Glomerular endothelial cell (primary cell): Measurements from ENCODE around the gene TBC1D24. TPM values are rescaled to one million over a fixed set of nuclear protein-coding genes. Genes with fewer than 3 reads are reported as not detected.
"Not testable (repeated sequence)": the region's sequence is repeated elsewhere in the genome, so short reads cannot be mapped to it uniquely, and the experiment has no call there.

Experiments
- DNase-seq: peaks from one replicate; pipeline ENCODE4 v3.0.0-alpha.2; 2011; ENCODE audit warnings: low read depth, low spot score; ENCODE audit errors: extremely low read depth
- total RNA-seq: library from RNA; depleted of rRNA; stranded (reverse); fragments of >200 nt; gene quantifications from 2 replicates; pipeline ENCODE4 v1.2.3, GENCODE V29; 2015

The TBC1D24 gene
- total RNA-seq, 1 donor from 2014 or later, result 19.7 TPM

GRCh38 chr16:2554709-2555425 is 79.9 kb downstream of the TBC1D24 start:
- not testable (repeated sequence) for DNase-seq

Other genes starting within 250 kb of the TBC1D24 start
- gene DNASE1L2, start 238.7 kb upstream of the TBC1D24 start, total RNA-seq, result 0.10 and 0.82 TPM in 2 replicates
- gene ECI1, start 223.5 kb upstream of the TBC1D24 start, total RNA-seq, result 37.2 and 37.6 TPM in 2 replicates
- 183 and 192 TPM in 2 replicates for gene RNPS1, start 207.0 kb upstream of the TBC1D24 start, total RNA-seq
- gene ABCA3, start 134.4 kb upstream of the TBC1D24 start, total RNA-seq, result 57.2 and 79.5 TPM in 2 replicates
- gene CCNF, start 45.7 kb upstream of the TBC1D24 start, total RNA-seq, result 8.4 and 15.5 TPM in 2 replicates
- 12.1 and 16.1 TPM in 2 replicates for gene TEDC2, start 15.0 kb upstream of the TBC1D24 start, total RNA-seq
- gene NTN3, start 3.8 kb upstream of the TBC1D24 start, total RNA-seq, result 0.35 TPM in 1 of 2 replicates, not detected in the other
- 68.0 and 126 TPM in 2 replicates for gene ATP6V0C, start 38.8 kb downstream of the TBC1D24 start, total RNA-seq
- 71.3 and 75.4 TPM in 2 replicates for gene AMDHD2, start 45.2 kb downstream of the TBC1D24 start, total RNA-seq
- not detected in 2 replicates for gene CEMP1, start 56.3 kb downstream of the TBC1D24 start, total RNA-seq
- gene PDPK1, start 62.9 kb downstream of the TBC1D24 start, total RNA-seq, result 21.0 and 32.0 TPM in 2 replicates
- 40.2 and 66.9 TPM in 2 replicates for gene KCTD5, start 207.4 kb downstream of the TBC1D24 start, total RNA-seq
- 0.05 and 1.1 TPM in 2 replicates for gene PRSS27, start 245.1 kb downstream of the TBC1D24 start, total RNA-seq